ENCODE data around the gene RFX5. TPM values are rescaled to one million over a fixed set of nuclear protein-coding genes. Genes with fewer than 3 reads are reported as not detected.

RFX5 gene
- total and polyA plus RNA-seq, 2 of the 13 experiments (the other 11 are each of a cell fraction or from before 2014, with no cell fraction given) = 17.9 to 36.2 TPM

GRCh38 chr1:151372058-151372934 is 25.2 kb upstream of the RFX5 start, which contains the start of gene SELENBP1 (continued):
- peak; percentile 58 for TF ChIP-seq ZNF687 (CRISPR knock-in tag; IDR thresholded peaks at IDR 0.05)
- TF ChIP-seq TAF1 (CRISPR knock-in tag; IDR thresholded peaks at IDR 0.05) = peak; percentile 69
- peak; percentile 67 for TF ChIP-seq SP5 (CRISPR knock-in tag; IDR thresholded peaks at IDR 0.05; ENCODE audit: borderline replicate concordance, low read depth)
- TF ChIP-seq LBX2 (CRISPR knock-in tag; IDR thresholded peaks at IDR 0.05; ENCODE audit: borderline replicate concordance) = no peak
- peak; percentile 67; the same call in 1 of the 2 replicates for TF ChIP-seq KLF12 (CRISPR knock-in tag; IDR thresholded peaks at IDR 0.05; ENCODE audit: borderline replicate concordance)
- no peak for TF ChIP-seq ZNF780A (CRISPR knock-in tag; IDR thresholded peaks at IDR 0.05)
- TF ChIP-seq YEATS4 (CRISPR knock-in tag; IDR thresholded peaks at IDR 0.05; ENCODE audit: borderline replicate concordance) = peak; percentile 73; the same call in 1 of the 2 replicates
- TF ChIP-seq ETV5 (CRISPR knock-in tag; IDR thresholded peaks at IDR 0.05; ENCODE audit: borderline replicate concordance) = peak; percentile 39; the same call in 1 of the 2 replicates
- TF ChIP-seq RFXAP (CRISPR knock-in tag; IDR thresholded peaks at IDR 0.05; ENCODE audit: borderline replicate concordance) = 0 out of 2 replicates have a peak, but pooled peaks have one; percentile 53
- TF ChIP-seq ZFP91 (CRISPR knock-in tag; IDR thresholded peaks at IDR 0.05; ENCODE audit: borderline replicate concordance) = peak; percentile 34; the same call in 1 of the 2 replicates
- no peak for TF ChIP-seq ZNF205 (CRISPR knock-in tag; IDR thresholded peaks at IDR 0.05)
- no peak for TF ChIP-seq ZNF30 (CRISPR knock-in tag; IDR thresholded peaks at IDR 0.05)
- TF ChIP-seq NR2F6 (IDR thresholded peaks at IDR 0.05) = no peak; the same call in 1 of the 2 replicates
- TF ChIP-seq NR2F6 (CRISPR knock-in tag; IDR thresholded peaks at IDR 0.05) = peak; percentile 27; the same call in 1 of the 2 replicates
- TF ChIP-seq STAT5B (CRISPR knock-in tag; IDR thresholded peaks at IDR 0.05) = no peak
- TF ChIP-seq NFAT5 (CRISPR knock-in tag; IDR thresholded peaks at IDR 0.05) = no peak
- TF ChIP-seq HIVEP1 (CRISPR knock-in tag; IDR thresholded peaks at IDR 0.05) = no peak
- TF ChIP-seq IRF2 (CRISPR knock-in tag; IDR thresholded peaks at IDR 0.05) = no peak

Data from HepG2 (cell line).